Measurements from ENCODE around the gene TLX1. TPM values are rescaled to one million over a fixed set of nuclear protein-coding genes. Genes with fewer than 3 reads are reported as not detected.

TLX1 gene
- total RNA-seq, 1 donor from 2014 or later, result not detected

GRCh38 chr10:101095550-101096213, 35.4 kb upstream of the TLX1 start:
- peak; percentile 85 for TF ChIP-seq CTCF (IDR thresholded peaks at IDR 0.05; ENCODE audit: insufficient read depth, low read length, severe bottlenecking)
- peaks cover 6% of the 10 kb centered on the region for H3K27me3 ChIP-seq (ENCODE audit: control insufficient read depth, insufficient read depth, low read length)

DNA sequence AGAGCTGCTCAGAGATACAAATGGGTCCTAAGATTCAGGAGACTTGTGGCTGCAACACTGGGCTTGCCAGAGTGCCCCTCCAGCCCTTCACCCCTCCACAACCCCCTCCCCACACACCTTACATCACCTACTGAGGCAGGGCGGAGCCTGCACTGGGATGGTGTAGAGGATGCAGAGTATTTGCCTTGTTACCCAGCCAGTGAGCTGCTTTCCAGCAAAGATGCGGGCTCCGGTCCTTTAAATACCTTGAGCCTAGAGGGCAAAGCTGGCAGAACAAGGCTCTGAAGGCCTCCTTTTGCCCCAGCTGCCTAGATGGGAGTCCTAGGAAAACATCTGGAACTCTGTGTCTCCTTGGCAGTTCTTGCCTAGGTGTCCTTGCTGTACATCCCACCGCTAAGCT, 34.7 kb upstream of the TLX1 start:
- no peak for FAIRE-seq
- no peak for TF ChIP-seq CTCF (IDR thresholded peaks at IDR 0.05; ENCODE audit: insufficient read depth, low read length, severe bottlenecking)
- H3K27me3 ChIP-seq (ENCODE audit: control insufficient read depth, insufficient read depth, low read length), result peaks cover 6% of the 10 kb centered on the region

More at GRCh38 chr10:101095550-101096213, 35.4 kb upstream of the TLX1 start:
- H3K36me3 ChIP-seq (ENCODE audit: control insufficient read depth, insufficient read depth, low read length), result no peaks in the 10 kb centered on the region
- FAIRE-seq, result no peak
- H3K4me3 ChIP-seq (ENCODE audit: low read depth, low read length), result no peak overlapping the region
- peak; percentile 74 for DNase-seq (ENCODE audit: low read depth)

GRCh38 chr10:101097881-101098280, 33.2 kb upstream of the TLX1 start:
- peaks cover 14% of the 10 kb centered on the region for H3K27me3 ChIP-seq (ENCODE audit: control insufficient read depth, insufficient read depth, low read length)
- TF ChIP-seq CTCF (IDR thresholded peaks at IDR 0.05; ENCODE audit: insufficient read depth, low read length, severe bottlenecking), result no peak
- H3K4me3 ChIP-seq (ENCODE audit: low read depth, low read length), result no peak overlapping the region
- H3K36me3 ChIP-seq (ENCODE audit: control insufficient read depth, insufficient read depth, low read length), result no peaks in the 10 kb centered on the region
- FAIRE-seq (peak; percentile 77), DNase-seq (ENCODE audit: low read depth) (no peak)

More for the DNA sequence above, 34.7 kb upstream of the TLX1 start:
- Histone ChIP-seq H3K4me3 (ENCODE audit: low read depth, low read length) (no peak overlapping the region), H3K36me3 (ENCODE audit: control insufficient read depth, insufficient read depth, low read length) (no peaks in the 10 kb centered on the region)
- no peak for DNase-seq (ENCODE audit: low read depth)

DNA sequence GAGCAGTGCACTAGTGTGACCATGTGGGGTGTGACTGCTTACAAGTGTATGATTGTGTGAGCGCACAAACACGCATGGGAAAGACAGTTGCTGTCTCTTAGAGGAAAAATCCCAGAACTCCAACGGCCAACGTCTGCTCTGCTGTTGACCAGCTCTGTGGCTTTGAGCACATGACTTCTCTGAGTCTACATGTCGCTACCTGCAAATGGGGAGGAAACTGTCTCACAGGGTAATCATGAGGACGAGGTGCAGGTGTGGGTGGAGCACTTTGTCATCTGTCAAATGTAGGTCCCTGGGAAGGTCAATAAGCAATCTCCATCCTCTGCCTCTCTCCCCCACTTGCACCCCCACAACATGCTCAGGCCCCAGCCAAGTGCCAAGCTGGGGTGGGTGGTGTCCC, 31.2 kb upstream of the TLX1 start:
- TF ChIP-seq CTCF (IDR thresholded peaks at IDR 0.05; ENCODE audit: insufficient read depth, low read length, severe bottlenecking), result no peak

DNA sequence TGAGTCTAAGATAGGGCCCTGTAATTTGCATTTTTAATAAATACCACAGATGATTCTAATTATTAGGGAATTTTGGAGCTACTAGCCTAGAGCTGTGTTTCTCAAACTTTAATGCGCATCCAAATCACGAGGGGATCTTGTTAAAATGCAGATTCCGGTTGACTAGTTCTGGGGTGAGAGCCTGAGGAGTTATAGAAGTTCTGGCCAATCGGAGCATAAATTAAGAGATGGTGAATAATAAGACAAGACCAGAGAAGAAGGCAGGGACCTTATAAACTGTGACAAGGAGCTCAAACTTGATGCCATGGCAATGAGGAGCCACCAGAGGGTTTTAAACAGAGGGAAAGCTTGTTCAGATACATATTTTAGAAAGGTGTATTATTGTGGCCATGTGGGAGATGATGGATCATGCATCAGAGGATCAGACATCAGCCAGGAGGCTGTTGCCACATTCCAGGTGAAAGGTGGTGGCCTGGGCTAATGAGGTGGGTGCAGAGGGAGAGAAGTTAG, 29.7 kb upstream of the TLX1 start:
- peaks cover 12% of the 10 kb centered on the region for H3K27me3 ChIP-seq (ENCODE audit: control insufficient read depth, insufficient read depth, low read length)
- no peak overlapping the region for H3K4me3 ChIP-seq (ENCODE audit: low read depth, low read length)
- DNase-seq (ENCODE audit: low read depth) (no peak), FAIRE-seq (no peak)
- TF ChIP-seq CTCF (IDR thresholded peaks at IDR 0.05; ENCODE audit: insufficient read depth, low read length, severe bottlenecking), result no peak
- no peaks in the 10 kb centered on the region for H3K36me3 ChIP-seq (ENCODE audit: control insufficient read depth, insufficient read depth, low read length)

More for the DNA sequence above, 31.2 kb upstream of the TLX1 start:
- Histone ChIP-seq H3K27me3 (ENCODE audit: control insufficient read depth, insufficient read depth, low read length) (peaks cover 12% of the 10 kb centered on the region), H3K4me3 (ENCODE audit: low read depth, low read length) (no peak overlapping the region), H3K36me3 (ENCODE audit: control insufficient read depth, insufficient read depth, low read length) (no peaks in the 10 kb centered on the region)
- FAIRE-seq (peak; percentile 47), DNase-seq (ENCODE audit: low read depth) (peak; percentile 80)
